ENCODE data around the gene ACOT7. TPM values are rescaled to one million over a fixed set of nuclear protein-coding genes. Genes with fewer than 3 reads are reported as not detected.
A peak's percentile ranks its signal among the peaks of the same experiment; 100 is the strongest.

ACOT7 gene
- total and polyA plus RNA-seq, 2 of the 13 experiments (the other 11 are each of a cell fraction or from before 2014, with no cell fraction given), result 33.0 to 55.8 TPM

DNA sequence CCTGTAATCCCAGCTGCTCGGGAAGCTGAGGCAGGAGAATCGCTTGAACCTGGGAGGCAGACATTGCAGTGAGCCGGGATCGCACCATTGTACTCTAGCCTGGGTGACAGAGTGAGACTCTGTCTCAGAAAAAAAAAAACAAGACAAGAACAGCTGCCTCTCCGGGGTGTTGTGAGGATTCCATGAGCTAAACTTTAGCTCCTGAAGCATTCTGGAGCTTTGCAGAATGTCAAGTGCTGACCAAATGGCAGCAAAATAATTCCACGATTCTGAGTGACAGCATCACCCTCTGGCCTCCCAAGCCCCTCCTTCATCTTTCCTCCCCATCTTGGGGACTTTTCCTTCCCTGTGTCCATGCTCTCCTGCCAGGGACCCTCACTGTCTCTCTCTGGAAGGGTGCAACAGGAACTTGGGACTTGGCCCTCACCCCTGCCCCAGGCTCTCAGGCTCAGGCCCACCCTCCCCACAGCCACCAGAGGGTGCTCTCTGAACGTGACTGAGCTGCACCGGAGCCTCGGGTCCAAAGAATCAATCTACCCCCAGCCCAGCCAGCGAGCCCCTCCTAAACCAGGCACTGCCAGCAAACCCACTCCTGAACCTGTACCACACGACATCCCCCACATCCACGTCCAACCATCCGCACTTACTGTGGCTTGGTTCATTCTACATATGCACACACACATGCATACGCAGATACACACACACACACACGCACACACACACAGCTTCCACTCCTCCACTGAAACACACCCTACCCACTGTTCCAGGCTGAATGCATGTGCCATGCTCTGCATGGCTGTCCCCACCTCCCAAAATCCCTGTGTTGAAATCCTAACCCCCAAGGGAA lies 45.7 kb downstream of the ACOT7 start (continued):
- no peak for TF ChIP-seq ASH2L (IDR thresholded peaks at IDR 0.05; ENCODE audit: insufficient read length, low read depth, low read length)
- TF ChIP-seq ARNT (IDR thresholded peaks at IDR 0.05), result no peak
- no peak for TF ChIP-seq MED1 (CRISPR knock-in tag; IDR thresholded peaks at IDR 0.05)
- no peak for TF ChIP-seq POLR2AphosphoS5 (IDR thresholded peaks at IDR 0.05; ENCODE audit: low read depth, low read length)
- TF ChIP-seq PHF20 (CRISPR knock-in tag; IDR thresholded peaks at IDR 0.05), result no peak
- no peak for TF ChIP-seq RFXAP (CRISPR knock-in tag; IDR thresholded peaks at IDR 0.05; ENCODE audit: borderline replicate concordance)
- TF ChIP-seq ZBTB8A (CRISPR knock-in tag; IDR thresholded peaks at IDR 0.05; ENCODE audit: borderline replicate concordance, low read depth), result no peak
- TF ChIP-seq HINFP (CRISPR knock-in tag; IDR thresholded peaks at IDR 0.05; ENCODE audit: low read depth), result no peak
- TF ChIP-seq CBFB (CRISPR knock-in tag; IDR thresholded peaks at IDR 0.05), result no peak
- TF ChIP-seq MYC (CRISPR knock-in tag; IDR thresholded peaks at IDR 0.05; ENCODE audit: borderline replicate concordance), result no peak; the same call in 1 of the 2 replicates
- TF ChIP-seq SSRP1 (CRISPR knock-in tag; IDR thresholded peaks at IDR 0.05), result 0 out of 2 replicates have a peak, but pooled peaks have one; percentile 46
- no peak for TF ChIP-seq ZNF124 (CRISPR knock-in tag; IDR thresholded peaks at IDR 0.05)
- no peak for TF ChIP-seq TFDP2 (CRISPR knock-in tag; IDR thresholded peaks at IDR 0.05)
- peak; percentile 22; the same call in 1 of the 2 replicates for TF ChIP-seq RXRA (CRISPR knock-in tag; IDR thresholded peaks at IDR 0.05)
- TF ChIP-seq, protein P1, sequence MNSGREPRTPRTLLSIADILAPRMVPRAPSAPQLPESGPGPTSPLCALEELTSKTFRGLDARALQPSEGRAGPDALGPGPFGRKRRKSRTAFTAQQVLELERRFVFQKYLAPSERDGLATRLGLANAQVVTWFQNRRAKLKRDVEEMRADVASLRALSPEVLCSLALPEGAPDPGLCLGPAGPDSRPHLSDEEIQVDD (CRISPR knock-in tag; IDR thresholded peaks at IDR 0.05; ENCODE audit: borderline replicate concordance), result no peak
- TF ChIP-seq ZNF615 (CRISPR knock-in tag; IDR thresholded peaks at IDR 0.05; ENCODE audit: borderline replicate concordance), result no peak
- TF ChIP-seq, protein P2, sequence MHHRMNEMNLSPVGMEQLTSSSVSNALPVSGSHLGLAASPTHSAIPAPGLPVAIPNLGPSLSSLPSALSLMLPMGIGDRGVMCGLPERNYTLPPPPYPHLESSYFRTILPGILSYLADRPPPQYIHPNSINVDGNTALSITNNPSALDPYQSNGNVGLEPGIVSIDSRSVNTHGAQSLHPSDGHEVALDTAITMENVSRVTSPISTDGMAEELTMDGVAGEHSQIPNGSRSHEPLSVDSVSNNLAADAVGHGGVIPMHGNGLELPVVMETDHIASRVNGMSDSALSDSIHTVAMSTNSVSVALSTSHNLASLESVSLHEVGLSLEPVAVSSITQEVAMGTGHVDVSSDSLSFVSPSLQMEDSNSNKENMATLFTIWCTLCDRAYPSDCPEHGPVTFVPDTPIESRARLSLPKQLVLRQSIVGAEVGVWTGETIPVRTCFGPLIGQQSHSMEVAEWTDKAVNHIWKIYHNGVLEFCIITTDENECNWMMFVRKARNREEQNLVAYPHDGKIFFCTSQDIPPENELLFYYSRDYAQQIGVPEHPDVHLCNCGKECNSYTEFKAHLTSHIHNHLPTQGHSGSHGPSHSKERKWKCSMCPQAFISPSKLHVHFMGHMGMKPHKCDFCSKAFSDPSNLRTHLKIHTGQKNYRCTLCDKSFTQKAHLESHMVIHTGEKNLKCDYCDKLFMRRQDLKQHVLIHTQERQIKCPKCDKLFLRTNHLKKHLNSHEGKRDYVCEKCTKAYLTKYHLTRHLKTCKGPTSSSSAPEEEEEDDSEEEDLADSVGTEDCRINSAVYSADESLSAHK (CRISPR knock-in tag; IDR thresholded peaks at IDR 0.05; ENCODE audit: borderline replicate concordance), result no peak
- TF ChIP-seq, protein P3, sequence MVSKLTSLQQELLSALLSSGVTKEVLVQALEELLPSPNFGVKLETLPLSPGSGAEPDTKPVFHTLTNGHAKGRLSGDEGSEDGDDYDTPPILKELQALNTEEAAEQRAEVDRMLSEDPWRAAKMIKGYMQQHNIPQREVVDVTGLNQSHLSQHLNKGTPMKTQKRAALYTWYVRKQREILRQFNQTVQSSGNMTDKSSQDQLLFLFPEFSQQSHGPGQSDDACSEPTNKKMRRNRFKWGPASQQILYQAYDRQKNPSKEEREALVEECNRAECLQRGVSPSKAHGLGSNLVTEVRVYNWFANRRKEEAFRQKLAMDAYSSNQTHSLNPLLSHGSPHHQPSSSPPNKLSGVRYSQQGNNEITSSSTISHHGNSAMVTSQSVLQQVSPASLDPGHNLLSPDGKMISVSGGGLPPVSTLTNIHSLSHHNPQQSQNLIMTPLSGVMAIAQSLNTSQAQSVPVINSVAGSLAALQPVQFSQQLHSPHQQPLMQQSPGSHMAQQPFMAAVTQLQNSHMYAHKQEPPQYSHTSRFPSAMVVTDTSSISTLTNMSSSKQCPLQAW (CRISPR knock-in tag; IDR thresholded peaks at IDR 0.05), result 0 out of 2 replicates have a peak, but pooled peaks have one; percentile 23
- TF ChIP-seq, protein P4, sequence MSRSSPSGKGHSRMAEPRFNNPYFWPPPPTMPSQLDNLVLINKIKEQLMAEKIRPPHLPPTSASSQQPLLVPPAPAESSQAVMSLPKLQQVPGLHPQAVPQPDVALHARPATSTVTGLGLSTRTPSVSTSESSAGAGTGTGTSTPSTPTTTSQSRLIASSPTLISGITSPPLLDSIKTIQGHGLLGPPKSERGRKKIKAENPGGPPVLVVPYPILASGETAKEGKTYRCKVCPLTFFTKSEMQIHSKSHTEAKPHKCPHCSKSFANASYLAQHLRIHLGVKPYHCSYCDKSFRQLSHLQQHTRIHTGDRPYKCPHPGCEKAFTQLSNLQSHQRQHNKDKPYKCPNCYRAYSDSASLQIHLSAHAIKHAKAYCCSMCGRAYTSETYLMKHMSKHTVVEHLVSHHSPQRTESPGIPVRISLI (CRISPR knock-in tag; IDR thresholded peaks at IDR 0.05; ENCODE audit: borderline replicate concordance), result no peak
- no peak for TF ChIP-seq TARDBP (CRISPR knock-in tag; IDR thresholded peaks at IDR 0.05)
- TF ChIP-seq SYNCRIP (IDR thresholded peaks at IDR 0.05; ENCODE audit: insufficient read depth, low read depth, low read length), result no peak

Measured in HepG2 (cell line).